ENCODE measurements around the gene PDGFRB. TPM values are rescaled to one million over a fixed set of nuclear protein-coding genes. Genes with fewer than 3 reads are reported as not detected.

The PDGFRB gene
- total RNA-seq, 1 donor from 2014 or later, result 4.6 TPM

DNA sequence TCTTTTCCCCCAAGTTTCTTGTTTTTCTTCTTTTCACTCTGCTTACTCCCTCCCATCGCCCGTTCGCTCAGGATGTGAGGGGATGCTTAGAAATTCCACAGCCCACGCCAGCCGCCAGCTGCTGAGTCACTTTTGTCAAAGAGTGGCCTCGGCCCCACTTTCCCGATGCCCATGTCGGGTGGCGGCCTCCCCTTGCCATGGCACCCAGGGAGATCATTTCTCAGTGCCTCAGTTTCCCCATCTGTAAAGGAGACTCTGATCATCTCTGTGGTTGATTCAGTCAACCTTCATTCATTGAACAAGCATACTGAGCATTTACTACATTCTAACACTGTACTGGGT is 353 bp upstream of the PDGFRB start:
- TF ChIP-seq, protein P1, sequence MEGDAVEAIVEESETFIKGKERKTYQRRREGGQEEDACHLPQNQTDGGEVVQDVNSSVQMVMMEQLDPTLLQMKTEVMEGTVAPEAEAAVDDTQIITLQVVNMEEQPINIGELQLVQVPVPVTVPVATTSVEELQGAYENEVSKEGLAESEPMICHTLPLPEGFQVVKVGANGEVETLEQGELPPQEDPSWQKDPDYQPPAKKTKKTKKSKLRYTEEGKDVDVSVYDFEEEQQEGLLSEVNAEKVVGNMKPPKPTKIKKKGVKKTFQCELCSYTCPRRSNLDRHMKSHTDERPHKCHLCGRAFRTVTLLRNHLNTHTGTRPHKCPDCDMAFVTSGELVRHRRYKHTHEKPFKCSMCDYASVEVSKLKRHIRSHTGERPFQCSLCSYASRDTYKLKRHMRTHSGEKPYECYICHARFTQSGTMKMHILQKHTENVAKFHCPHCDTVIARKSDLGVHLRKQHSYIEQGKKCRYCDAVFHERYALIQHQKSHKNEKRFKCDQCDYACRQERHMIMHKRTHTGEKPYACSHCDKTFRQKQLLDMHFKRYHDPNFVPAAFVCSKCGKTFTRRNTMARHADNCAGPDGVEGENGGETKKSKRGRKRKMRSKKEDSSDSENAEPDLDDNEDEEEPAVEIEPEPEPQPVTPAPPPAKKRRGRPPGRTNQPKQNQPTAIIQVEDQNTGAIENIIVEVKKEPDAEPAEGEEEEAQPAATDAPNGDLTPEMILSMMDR (conservative IDR thresholded peaks at IDR 0.05; ENCODE audit: low read depth, low read length), result no peak
- no peak for DNase-seq (ENCODE audit: low read depth)
- H3K4me3 ChIP-seq (ENCODE audit: low read depth, low read length), result no peak overlapping the region

DNA sequence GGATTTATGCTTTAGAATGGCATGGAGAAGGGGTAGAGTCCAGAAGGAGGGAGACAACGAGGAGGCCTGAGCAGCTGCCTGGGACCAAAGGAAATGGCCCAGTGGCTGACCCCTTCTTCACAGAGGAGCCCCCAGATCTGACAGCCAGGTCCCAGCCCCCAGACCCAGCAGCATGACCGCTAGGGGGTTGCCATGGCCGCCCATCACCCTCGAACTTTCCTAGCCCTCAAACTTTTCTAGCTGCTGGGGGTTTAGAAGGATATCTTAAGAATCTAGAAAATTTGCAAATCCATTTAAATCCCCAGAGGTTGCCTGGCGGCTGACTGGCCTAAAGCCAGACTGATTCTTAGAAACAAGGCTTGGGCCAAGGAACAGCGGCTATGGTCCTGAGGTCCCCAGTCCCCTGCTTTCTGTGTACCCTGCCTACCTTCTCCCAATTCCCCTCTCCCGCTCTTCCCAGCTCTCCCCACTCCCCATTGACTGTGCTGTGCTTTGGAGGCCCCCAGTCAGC is 972 bp downstream of the PDGFRB start:
- TF ChIP-seq, protein P1 (conservative IDR thresholded peaks at IDR 0.05; ENCODE audit: low read depth, low read length), result no peak
- H3K4me3 ChIP-seq (ENCODE audit: low read depth, low read length), result no peak overlapping the region
- no peak for DNase-seq (ENCODE audit: low read depth)

DNA sequence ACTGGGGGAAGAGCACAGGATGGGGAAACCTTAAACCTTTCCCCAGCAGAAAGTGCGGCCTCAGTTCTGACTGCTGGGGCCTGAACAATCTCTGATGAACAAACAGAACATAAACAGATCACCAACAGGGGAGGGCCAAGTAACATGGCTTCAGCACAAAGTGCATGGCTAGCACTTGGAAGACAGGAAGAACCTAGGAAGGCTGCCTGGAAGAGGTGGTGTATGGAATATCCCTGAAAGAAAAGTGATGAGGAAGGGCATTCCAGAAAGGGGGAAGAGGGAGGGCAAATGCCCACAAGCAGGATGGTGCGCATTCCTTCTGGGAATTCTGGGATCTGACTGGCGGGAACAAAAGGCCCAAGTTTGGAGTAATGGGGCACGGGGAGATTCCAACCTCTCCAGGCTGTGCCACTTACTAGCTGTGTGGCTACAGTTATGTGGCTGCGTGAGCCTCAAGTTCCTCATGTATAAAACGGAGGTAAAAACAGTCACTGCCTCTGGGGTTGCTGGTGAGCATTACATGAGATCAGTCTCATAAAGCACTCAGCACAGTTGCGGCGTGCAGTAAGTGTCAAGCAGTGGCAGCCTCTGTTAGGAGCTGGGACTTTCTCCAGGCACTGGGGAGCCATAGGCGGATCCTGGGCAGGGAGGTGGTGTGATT is 1.6 kb downstream of the PDGFRB start:
- DNase-seq (ENCODE audit: low read depth), result no peak
- H3K4me3 ChIP-seq (ENCODE audit: low read depth, low read length), result no peak overlapping the region
- TF ChIP-seq, protein P1 (conservative IDR thresholded peaks at IDR 0.05; ENCODE audit: low read depth, low read length), result no peak

DNA sequence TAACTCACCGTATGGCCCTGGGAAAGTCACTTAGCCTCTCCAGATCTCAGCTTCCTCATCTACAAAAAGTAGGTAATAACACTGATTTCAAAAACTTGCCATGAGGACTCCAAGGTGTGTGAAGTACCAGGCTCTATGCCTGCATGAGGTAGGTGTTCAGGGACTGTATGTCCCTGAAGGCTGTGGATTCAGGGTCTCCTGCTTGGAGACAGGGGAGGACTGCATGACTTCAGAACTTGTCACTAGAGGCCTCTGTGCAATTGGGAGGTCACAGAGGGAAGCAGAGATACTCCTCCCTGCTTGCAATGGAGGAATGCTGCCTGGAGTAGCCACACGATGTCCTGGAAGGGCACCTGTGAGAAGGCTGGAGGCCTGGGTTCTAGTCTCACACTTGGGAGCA is 2.2 kb downstream of the PDGFRB start:
- H3K4me3 ChIP-seq (ENCODE audit: low read depth, low read length), result no peak overlapping the region
- no peak for DNase-seq (ENCODE audit: low read depth)
- TF ChIP-seq, protein P1 (conservative IDR thresholded peaks at IDR 0.05; ENCODE audit: low read depth, low read length), result no peak

DNA sequence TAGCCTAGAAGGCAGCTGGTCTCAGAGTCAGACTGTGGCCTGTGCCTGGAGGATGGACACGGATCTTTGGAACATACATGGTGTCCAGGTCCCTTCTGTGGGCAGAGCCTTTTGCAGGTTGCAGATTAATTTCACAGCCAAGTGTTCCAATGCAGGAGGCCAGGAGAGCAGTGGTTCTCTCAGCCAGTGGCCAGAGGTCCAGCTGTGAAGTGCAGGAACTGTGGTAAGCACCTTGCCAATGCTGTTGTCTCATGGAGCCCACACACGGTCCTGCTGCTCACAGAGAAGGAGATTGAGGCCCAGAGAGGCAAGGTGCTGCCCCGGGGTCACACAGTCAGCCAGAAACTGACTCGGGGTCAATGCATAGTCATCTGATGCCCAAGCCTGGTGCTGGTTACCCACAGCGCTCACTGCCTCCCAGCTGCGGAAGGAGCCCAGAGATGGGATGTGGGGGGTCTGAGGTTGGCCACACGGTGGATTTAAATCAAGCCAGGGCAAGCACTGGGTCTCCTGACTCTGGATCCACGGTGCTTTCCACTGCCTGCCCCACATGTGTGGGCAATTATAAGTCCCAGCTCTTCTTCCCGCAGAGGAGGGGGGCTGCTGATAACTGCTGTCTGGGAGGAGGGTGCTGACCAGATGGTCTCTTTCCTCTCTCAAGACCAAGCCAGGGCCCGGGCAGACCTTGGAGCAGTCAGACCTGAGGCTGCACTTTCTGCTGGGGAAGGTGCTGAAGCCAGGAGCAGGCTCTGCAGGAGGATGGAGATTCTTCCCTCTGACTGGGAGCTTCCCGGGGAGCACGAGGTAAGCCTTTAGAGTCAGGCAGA is 2.8 kb downstream of the PDGFRB start:
- H3K4me3 ChIP-seq (ENCODE audit: low read depth, low read length), result no peak overlapping the region
- no peak for DNase-seq (ENCODE audit: low read depth)
- TF ChIP-seq, protein P1 (conservative IDR thresholded peaks at IDR 0.05; ENCODE audit: low read depth, low read length), result no peak

DNA sequence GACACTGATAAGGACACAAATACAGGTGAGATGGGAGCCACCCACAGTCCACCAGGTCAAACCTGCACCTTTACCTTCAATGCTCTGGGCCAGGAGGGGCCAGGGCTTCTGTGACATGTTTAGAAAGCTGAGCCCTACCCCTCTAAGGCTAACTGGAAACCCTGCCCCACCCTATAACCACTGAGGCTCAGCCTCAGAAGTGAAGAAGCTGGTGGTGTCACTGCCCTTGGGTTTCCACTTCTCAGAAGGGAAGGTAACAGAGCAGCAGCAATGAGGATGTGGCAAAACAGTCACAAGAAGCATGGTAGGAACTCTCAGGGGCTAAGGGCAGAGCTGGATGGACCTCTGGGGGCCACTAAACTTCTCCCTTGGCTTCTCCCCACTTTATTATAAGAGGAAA is 6.0 kb downstream of the PDGFRB start:
- TF ChIP-seq, protein P1 (conservative IDR thresholded peaks at IDR 0.05; ENCODE audit: low read depth, low read length), result no peak
- DNase-seq (ENCODE audit: low read depth), result no peak
- H3K4me3 ChIP-seq (ENCODE audit: low read depth, low read length), result no peak overlapping the region

Measured in epithelial cell of proximal tubule (primary cell).